ENCODE measurements around the gene HASPIN.
A peak's percentile ranks its signal among the peaks of the same experiment; 100 is the strongest.
"Not testable (repeated sequence)": the region's sequence is repeated elsewhere in the genome, so short reads cannot be mapped to it uniquely, and the experiment has no call there.

The HASPIN gene

DNA sequence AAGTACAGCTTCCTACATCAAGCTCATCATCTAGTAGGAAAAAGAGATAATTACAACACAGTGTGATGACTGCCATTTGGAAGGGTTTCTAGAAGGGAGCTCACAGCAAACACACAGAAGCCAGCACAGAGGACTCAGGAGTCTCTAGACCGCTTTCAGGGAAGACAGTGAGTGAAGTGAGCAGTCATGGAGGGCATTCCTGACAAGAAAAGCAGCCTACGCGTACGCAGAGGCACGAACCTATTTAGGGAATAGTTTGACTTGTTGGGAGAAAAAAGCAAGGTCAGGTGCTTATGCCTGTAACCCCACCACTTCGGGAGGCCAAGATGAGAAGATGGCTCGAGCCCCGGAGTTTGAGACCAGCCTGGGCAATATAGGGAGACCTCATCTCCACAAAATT, 8.4 kb upstream of the HASPIN start:
- Histone ChIP-seq H3K27ac (ENCODE audit: low read depth, low read length) (no peak overlapping the region), H3K4me3 (ENCODE audit: low read depth in 1 of 2, low read length in 2 of 2) (no peak overlapping the region), H3K9ac (ENCODE audit: low read depth in 1 of 2, low read length in 2 of 2) (no peak overlapping the region), H3K4me1 (ENCODE audit: control insufficient read depth in 1 of 2, insufficient read depth in 2 of 2, low read length in 2 of 2) (peaks cover 6 to 10% of the 10 kb centered on the region in 2 donors), H3K36me3 (ENCODE audit: control insufficient read depth in 1 of 2, insufficient read depth in 2 of 2, low read length in 2 of 2) (peaks cover 29 to 43% of the 10 kb centered on the region in 2 donors), H3K9me3 (ENCODE audit: control insufficient read depth in 1 of 2, low read length in 2 of 2) (no peaks in the 10 kb centered on the region), H3K27me3 (ENCODE audit: control insufficient read depth in 1 of 2, insufficient read depth in 2 of 2, low read length in 2 of 2) (no peaks in the 10 kb centered on the region)

DNA sequence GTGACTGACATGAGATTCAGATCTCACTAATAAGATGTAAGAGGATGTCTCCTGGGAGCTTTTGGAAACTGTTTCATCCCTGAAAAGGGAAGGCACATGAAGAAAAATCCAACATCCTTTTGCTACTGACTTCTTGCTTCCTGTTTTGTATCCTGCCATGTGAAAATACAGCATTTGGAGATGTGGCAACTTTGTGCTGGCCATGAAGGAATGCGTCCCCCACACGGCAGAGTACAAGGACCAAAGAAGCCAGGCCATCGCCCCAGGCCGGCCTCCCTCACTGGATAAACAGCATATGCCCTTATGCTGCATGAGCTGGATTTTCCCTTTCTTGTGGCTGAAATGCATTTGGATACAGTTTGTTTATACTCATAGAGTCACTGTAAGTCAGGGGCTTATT, 5.5 kb upstream of the HASPIN start:
- Histone ChIP-seq H3K4me1 (ENCODE audit: control insufficient read depth in 1 of 2, insufficient read depth in 2 of 2, low read length in 2 of 2) (peaks cover 19 to 20% of the 10 kb centered on the region in 2 donors), H3K9me3 (ENCODE audit: control insufficient read depth in 1 of 2, low read length in 2 of 2) (no peaks in the 10 kb centered on the region), H3K27ac (ENCODE audit: low read depth, low read length) (no peak overlapping the region), H3K36me3 (ENCODE audit: control insufficient read depth in 1 of 2, insufficient read depth in 2 of 2, low read length in 2 of 2) (peaks cover 29 to 38% of the 10 kb centered on the region in 2 donors), H3K4me3 (ENCODE audit: low read depth in 1 of 2, low read length in 2 of 2) (no peak overlapping the region), H3K27me3 (ENCODE audit: control insufficient read depth in 1 of 2, insufficient read depth in 2 of 2, low read length in 2 of 2) (no peaks in the 10 kb centered on the region), H3K9ac (ENCODE audit: low read depth in 1 of 2, low read length in 2 of 2) (no peak overlapping the region)

DNA sequence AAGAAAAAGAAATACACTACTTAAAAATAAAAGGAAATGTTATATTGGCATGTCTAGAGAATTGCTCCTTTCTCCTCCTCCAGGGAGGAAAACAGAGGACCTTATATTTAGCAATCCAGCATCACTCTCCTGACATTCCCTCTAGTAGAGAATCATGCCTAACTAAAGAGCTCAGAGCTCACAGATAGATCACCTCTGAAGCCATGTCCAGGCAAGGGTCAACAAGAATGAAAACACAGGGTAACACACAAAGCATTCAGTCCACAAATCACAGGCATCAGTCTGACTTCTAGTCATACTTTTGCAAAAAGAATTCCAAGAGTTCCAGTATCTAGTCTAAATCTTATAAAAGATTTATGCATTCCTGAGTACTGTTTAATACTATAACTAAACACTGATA, 4.4 kb upstream of the HASPIN start:
- Histone ChIP-seq H3K4me1 (ENCODE audit: control insufficient read depth in 1 of 2, insufficient read depth in 2 of 2, low read length in 2 of 2) (peaks cover 22 to 25% of the 10 kb centered on the region in 2 donors), H3K4me3 (ENCODE audit: low read depth in 1 of 2, low read length in 2 of 2) (no peak overlapping the region), H3K9ac (ENCODE audit: low read depth in 1 of 2, low read length in 2 of 2) (no peak overlapping the region), H3K9me3 (ENCODE audit: control insufficient read depth in 1 of 2, low read length in 2 of 2) (no peaks in the 10 kb centered on the region), H3K27ac (ENCODE audit: low read depth, low read length) (no peak overlapping the region), H3K36me3 (ENCODE audit: control insufficient read depth in 1 of 2, insufficient read depth in 2 of 2, low read length in 2 of 2) (peaks cover 29 to 38% of the 10 kb centered on the region in 2 donors), H3K27me3 (ENCODE audit: control insufficient read depth in 1 of 2, insufficient read depth in 2 of 2, low read length in 2 of 2) (no peaks in the 10 kb centered on the region)

DNA sequence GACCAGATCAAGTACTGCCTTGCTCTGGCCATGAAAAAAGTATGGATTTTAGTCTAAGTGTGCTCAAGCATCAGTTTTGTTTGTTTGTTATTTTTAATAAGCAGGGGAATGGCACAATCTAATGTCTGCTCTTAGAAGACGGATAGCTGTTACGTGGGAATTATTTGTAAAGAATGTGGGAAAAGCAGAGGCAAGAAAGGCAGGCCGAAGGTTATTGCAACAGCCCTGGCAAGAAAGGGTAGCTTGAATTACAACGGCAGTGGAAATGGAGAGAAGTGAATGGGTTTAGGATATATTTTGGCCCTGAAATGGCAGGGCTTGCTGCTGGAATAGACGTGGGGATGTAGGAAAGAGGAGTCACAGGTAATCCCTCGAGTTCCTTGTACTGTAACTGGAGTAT, 987 bp upstream of the HASPIN start:
- H3K27ac ChIP-seq (ENCODE audit: low read depth, low read length) = no peak overlapping the region
- peak overlapping the region; percentile 85 to 91 for H3K9ac ChIP-seq (ENCODE audit: low read depth in 1 of 2, low read length in 2 of 2)
- no peaks in the 10 kb centered on the region for H3K27me3 ChIP-seq (ENCODE audit: control insufficient read depth in 1 of 2, insufficient read depth in 2 of 2, low read length in 2 of 2)
- H3K9me3 ChIP-seq (ENCODE audit: control insufficient read depth in 1 of 2, low read length in 2 of 2) = no peaks in the 10 kb centered on the region
- H3K4me3 ChIP-seq (ENCODE audit: low read depth in 1 of 2, low read length in 2 of 2) = peak overlapping the region; percentile 95 to 96
- H3K4me1 ChIP-seq (ENCODE audit: control insufficient read depth in 1 of 2, insufficient read depth in 2 of 2, low read length in 2 of 2) = peaks cover 32 to 35% of the 10 kb centered on the region in 2 donors
- peaks cover 4 to 9% of the 10 kb centered on the region in 2 donors for H3K36me3 ChIP-seq (ENCODE audit: control insufficient read depth in 1 of 2, insufficient read depth in 2 of 2, low read length in 2 of 2)

DNA sequence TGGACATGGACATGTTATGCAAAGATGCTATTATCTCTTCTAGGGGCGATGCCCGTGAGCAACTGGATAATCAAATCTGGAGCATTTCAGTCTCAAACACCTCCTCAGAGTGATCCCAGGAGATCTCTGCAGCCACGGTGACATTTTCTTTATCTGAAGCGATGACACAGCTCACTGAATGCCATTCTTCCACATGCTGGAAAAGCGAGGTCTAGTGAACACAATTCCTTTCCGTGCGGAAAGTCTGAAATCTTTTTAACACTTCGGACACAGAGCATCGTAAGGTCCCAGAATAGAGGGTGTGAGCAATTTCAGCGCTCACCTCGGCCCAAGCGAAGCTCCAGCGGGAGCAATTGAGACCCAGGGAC, 531 bp upstream of the HASPIN start:
- Histone ChIP-seq H3K9me3 (ENCODE audit: control insufficient read depth in 1 of 2, low read length in 2 of 2) (no peaks in the 10 kb centered on the region), H3K4me3 (ENCODE audit: low read depth in 1 of 2, low read length in 2 of 2) (peak overlapping the region; percentile 95 to 96), H3K27me3 (ENCODE audit: control insufficient read depth in 1 of 2, insufficient read depth in 2 of 2, low read length in 2 of 2) (no peaks in the 10 kb centered on the region), H3K9ac (ENCODE audit: low read depth in 1 of 2, low read length in 2 of 2) (peak overlapping the region; percentile 85 to 91), H3K4me1 (ENCODE audit: control insufficient read depth in 1 of 2, insufficient read depth in 2 of 2, low read length in 2 of 2) (peaks cover 32 to 35% of the 10 kb centered on the region in 2 donors), H3K36me3 (ENCODE audit: control insufficient read depth in 1 of 2, insufficient read depth in 2 of 2, low read length in 2 of 2) (peaks cover 4 to 6% of the 10 kb centered on the region in 2 donors), H3K27ac (ENCODE audit: low read depth, low read length) (peak overlapping the region; percentile 85)

DNA sequence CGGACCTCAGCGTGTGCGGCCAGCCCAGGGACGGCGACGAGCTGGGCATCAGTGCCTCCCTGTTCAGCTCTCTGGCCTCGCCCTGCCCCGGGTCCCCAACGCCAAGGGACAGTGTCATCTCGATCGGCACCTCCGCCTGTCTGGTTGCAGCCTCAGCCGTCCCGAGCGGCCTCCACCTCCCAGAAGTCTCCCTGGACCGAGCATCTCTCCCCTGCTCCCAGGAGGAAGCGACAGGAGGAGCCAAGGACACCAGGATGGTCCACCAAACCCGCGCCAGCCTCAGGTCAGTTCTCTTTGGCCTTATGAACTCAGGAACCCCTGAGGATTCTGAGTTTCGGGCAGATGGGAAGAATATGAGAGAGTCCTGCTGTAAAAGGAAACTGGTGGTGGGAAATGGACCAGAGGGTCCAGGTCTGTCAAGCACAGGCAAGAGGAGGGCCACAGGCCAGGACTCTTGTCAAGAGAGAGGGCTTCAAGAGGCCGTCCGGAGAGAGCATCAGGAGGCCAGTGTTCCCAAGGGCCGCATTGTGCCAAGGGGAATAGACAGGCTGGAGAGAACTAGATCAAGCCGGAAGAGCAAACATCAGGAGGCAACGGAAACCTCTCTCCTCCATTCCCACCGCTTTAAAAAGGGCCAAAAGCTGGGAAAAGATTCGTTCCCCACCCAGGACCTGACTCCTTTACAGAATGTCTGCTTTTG, 825 bp downstream of the HASPIN start:
- no peaks in the 10 kb centered on the region for H3K9me3 ChIP-seq (ENCODE audit: control insufficient read depth in 1 of 2, low read length in 2 of 2)
- peaks cover 29 to 35% of the 10 kb centered on the region in 2 donors for H3K4me1 ChIP-seq (ENCODE audit: control insufficient read depth in 1 of 2, insufficient read depth in 2 of 2, low read length in 2 of 2)
- H3K27ac ChIP-seq (ENCODE audit: low read depth, low read length) = no peak overlapping the region
- no peaks in the 10 kb centered on the region for H3K27me3 ChIP-seq (ENCODE audit: control insufficient read depth in 1 of 2, insufficient read depth in 2 of 2, low read length in 2 of 2)
- peak overlapping the region; percentile 85 to 91 for H3K9ac ChIP-seq (ENCODE audit: low read depth in 1 of 2, low read length in 2 of 2)
- H3K36me3 ChIP-seq (ENCODE audit: control insufficient read depth in 1 of 2, insufficient read depth in 2 of 2, low read length in 2 of 2) = peaks cover 0 to 4% of the 10 kb centered on the region in 2 donors
- H3K4me3 ChIP-seq (ENCODE audit: low read depth in 1 of 2, low read length in 2 of 2) = peak overlapping the region; percentile 95 to 96

DNA sequence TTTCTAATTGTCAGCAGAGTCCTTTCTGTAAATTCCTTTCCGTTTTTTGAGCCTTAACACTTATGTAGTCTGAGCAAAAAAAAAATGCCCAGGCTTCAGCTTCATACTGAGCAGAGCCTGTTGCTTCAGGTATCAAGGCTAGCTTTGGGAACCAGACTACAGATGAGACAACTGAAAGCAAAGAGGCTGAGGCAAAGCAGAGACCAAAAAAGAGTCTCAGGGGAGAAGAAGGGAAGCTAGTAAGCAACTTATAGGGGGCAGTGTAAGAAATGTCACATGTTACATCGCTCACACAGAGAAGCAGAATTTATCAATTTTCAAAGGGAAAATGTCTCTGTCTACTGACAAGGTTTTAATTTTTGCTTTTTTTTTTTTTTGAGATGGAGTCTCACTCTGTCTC, 3.3 kb downstream of the HASPIN start:
- no peak overlapping the region for H3K27ac ChIP-seq (ENCODE audit: low read depth, low read length)
- H3K4me1 ChIP-seq (ENCODE audit: control insufficient read depth in 1 of 2, insufficient read depth in 2 of 2, low read length in 2 of 2) = peaks cover 19 to 24% of the 10 kb centered on the region in 2 donors
- H3K27me3 ChIP-seq (ENCODE audit: control insufficient read depth in 1 of 2, insufficient read depth in 2 of 2, low read length in 2 of 2) = no peaks in the 10 kb centered on the region
- H3K9ac ChIP-seq (ENCODE audit: low read depth in 1 of 2, low read length in 2 of 2) = no peak overlapping the region
- no peaks in the 10 kb centered on the region for H3K9me3 ChIP-seq (ENCODE audit: control insufficient read depth in 1 of 2, low read length in 2 of 2)
- H3K36me3 ChIP-seq (ENCODE audit: control insufficient read depth in 1 of 2, insufficient read depth in 2 of 2, low read length in 2 of 2) = no peaks in the 10 kb centered on the region
- H3K4me3 ChIP-seq (ENCODE audit: low read depth in 1 of 2, low read length in 2 of 2) = no peak overlapping the region

DNA sequence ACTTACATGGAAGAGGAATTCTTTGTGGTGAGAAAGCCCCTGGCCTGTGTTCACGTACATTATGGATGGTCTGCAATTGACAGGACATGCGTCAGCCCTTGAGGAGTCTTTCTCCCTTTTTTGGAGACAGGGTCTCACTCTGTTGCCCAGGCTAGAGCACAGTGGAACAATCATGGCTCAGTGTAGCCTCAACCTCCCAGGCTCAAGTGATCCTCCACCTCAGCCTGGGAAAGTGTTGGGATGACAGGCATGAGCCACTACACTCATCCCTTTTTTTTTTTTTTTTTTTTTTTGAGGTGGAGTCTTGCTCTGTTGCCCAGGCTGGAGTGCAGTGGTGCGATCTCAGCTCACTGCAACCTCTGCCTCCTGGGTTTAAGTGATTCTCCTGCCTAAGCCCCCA, 4.4 kb downstream of the HASPIN start:
- H3K9ac ChIP-seq (ENCODE audit: low read depth in 1 of 2, low read length in 2 of 2); H3K36me3 ChIP-seq (ENCODE audit: control insufficient read depth in 1 of 2, insufficient read depth in 2 of 2, low read length in 2 of 2); H3K9me3 ChIP-seq (ENCODE audit: control insufficient read depth in 1 of 2, low read length in 2 of 2); H3K4me3 ChIP-seq (ENCODE audit: low read depth in 1 of 2, low read length in 2 of 2); H3K27ac ChIP-seq (ENCODE audit: low read depth, low read length); H3K27me3 ChIP-seq (ENCODE audit: control insufficient read depth in 1 of 2, insufficient read depth in 2 of 2, low read length in 2 of 2): not testable (repeated sequence)
- peaks cover 12 to 16% of the 10 kb centered on the region in 2 donors for H3K4me1 ChIP-seq (ENCODE audit: control insufficient read depth in 1 of 2, insufficient read depth in 2 of 2, low read length in 2 of 2)

DNA sequence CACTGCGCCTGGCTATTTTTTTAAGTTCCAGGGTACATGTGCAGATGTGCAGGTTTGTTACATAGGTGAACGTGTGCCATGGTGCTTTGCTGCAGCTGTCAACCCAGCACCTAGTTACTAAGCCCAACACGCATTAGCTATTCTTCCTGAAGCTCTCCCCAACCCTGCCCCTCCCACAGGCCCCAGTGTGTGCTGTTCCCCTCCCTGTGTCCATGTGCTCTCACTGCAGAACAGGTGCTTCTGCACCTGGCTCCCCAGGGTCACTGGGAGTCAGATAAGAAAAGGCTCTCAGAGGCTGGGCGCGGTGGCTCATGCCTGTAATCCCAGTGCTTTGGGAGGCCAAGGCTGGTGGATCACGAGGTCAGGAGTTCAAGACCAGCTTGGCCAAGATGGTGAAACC, 6.2 kb downstream of the HASPIN start:
- H3K27me3 ChIP-seq (ENCODE audit: control insufficient read depth in 1 of 2, insufficient read depth in 2 of 2, low read length in 2 of 2) = no peaks in the 10 kb centered on the region
- no peaks in the 10 kb centered on the region for H3K9me3 ChIP-seq (ENCODE audit: control insufficient read depth in 1 of 2, low read length in 2 of 2)
- H3K27ac ChIP-seq (ENCODE audit: low read depth, low read length) = no peak overlapping the region
- peaks cover 3 to 4% of the 10 kb centered on the region in 2 donors for H3K4me1 ChIP-seq (ENCODE audit: control insufficient read depth in 1 of 2, insufficient read depth in 2 of 2, low read length in 2 of 2)
- no peak overlapping the region for H3K4me3 ChIP-seq (ENCODE audit: low read depth in 1 of 2, low read length in 2 of 2)
- no peak overlapping the region for H3K9ac ChIP-seq (ENCODE audit: low read depth in 1 of 2, low read length in 2 of 2)
- no peaks in the 10 kb centered on the region for H3K36me3 ChIP-seq (ENCODE audit: control insufficient read depth in 1 of 2, insufficient read depth in 2 of 2, low read length in 2 of 2)

DNA sequence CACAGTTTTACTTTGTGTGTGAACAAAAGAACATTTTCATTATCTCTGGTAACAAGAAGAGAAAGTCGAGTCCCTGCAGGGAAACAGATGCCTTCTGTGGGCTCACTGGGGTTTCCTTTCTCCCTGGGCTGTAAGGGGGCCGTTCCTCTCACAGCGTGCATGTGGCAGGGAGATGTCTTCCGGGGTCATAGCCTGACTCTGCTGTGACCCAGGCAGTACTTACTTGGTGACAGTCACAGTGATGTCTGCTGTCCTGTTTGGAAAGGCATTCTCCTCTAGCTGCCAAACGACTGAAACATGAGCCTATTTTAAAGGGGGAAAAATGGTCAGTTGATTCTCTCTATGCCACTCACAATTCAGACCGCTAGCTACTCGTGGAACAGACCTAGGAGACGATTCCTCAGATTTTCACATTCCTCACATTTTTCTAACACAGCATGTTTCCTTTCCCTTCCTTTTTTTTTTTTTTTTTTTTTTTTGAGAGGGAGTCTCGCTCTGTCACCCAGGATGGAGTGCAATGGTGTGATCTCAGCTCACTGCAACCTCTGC, 7.3 kb downstream of the HASPIN start:
- Histone ChIP-seq H3K4me1 (ENCODE audit: control insufficient read depth in 1 of 2, insufficient read depth in 2 of 2, low read length in 2 of 2) (no peaks in the 10 kb centered on the region), H3K9ac (ENCODE audit: low read depth in 1 of 2, low read length in 2 of 2) (no peak overlapping the region), H3K36me3 (ENCODE audit: control insufficient read depth in 1 of 2, insufficient read depth in 2 of 2, low read length in 2 of 2) (no peaks in the 10 kb centered on the region), H3K27ac (ENCODE audit: low read depth, low read length) (no peak overlapping the region), H3K4me3 (ENCODE audit: low read depth in 1 of 2, low read length in 2 of 2) (no peak overlapping the region), H3K9me3 (ENCODE audit: control insufficient read depth in 1 of 2, low read length in 2 of 2) (no peaks in the 10 kb centered on the region), H3K27me3 (ENCODE audit: control insufficient read depth in 1 of 2, insufficient read depth in 2 of 2, low read length in 2 of 2) (no peaks in the 10 kb centered on the region)
